Measurements from ENCODE around the gene BRIP1. TPM values are rescaled to one million over a fixed set of nuclear protein-coding genes. Genes with fewer than 3 reads are reported as not detected.
A peak's percentile ranks its signal among the peaks of the same experiment; 100 is the strongest.
"Not testable (repeated sequence)": the region's sequence is repeated elsewhere in the genome, so short reads cannot be mapped to it uniquely, and the experiment has no call there.

BRIP1 gene
- total and polyA plus RNA-seq, 10 of the 15 experiments (the other 5 are each of a cell fraction or from before 2014, with no cell fraction given), result 4.0 to 24.2 (median 12.8) TPM

GRCh38 chr17:61860397-61860796, 2.9 kb downstream of the BRIP1 start:
- ChIA-PET SMC1A (ENCODE audit: uncharacterized antibody, unreplicated experiment) (interaction anchor here (0.6 to 6.0 kb wide), 6 partner anchors 15 to 734 kb away, joined by 3 to 35 read pairs (median 4); no protein-coding TSS in a partner anchor), CTCF (interaction anchor here (0.8 to 4.9 kb wide), 3 partner anchors 23 to 250 kb away, joined by 3 to 52 read pairs (median 5); no protein-coding TSS in a partner anchor), POLR2A (interaction anchor here (0.6 kb wide), 1 partner anchor 34 kb away, joined by 3 read pairs; no protein-coding TSS in a partner anchor), RAD21 (ENCODE audit: unreplicated experiment) (interaction anchor here (5.0 kb wide), 1 partner anchor 249 kb away, joined by 31 read pairs; no protein-coding TSS in a partner anchor)
- Histone ChIP-seq H3K4me2 (ENCODE audit: control insufficient read depth, insufficient read depth) (peak overlapping the region; percentile 38; the same call in 1 of the 2 replicates), H3K4me3 (peak overlapping the region; percentile 23; the same call in 1 of the 2 replicates), H3K79me2 (ENCODE audit: control insufficient read depth, insufficient read depth, low read length) (peaks cover 27% of the 10 kb centered on the region)
- H3K9me3 ChIP-seq (replicated peaks; ENCODE audit: control insufficient read depth, insufficient read depth, low read length); H4K20me1 ChIP-seq (ENCODE audit: control insufficient read depth, insufficient read depth); ATAC-seq; in situ Hi-C loops (cut with MboI); H2AFZ ChIP-seq (ENCODE audit: control insufficient read depth, low read depth, low read length); DNase-seq (ENCODE audit: low read depth, low spot score); BruUV-seq (replicated peaks); FAIRE-seq; H3K27me3 ChIP-seq (replicated peaks in 1 of 2; ENCODE audit: control insufficient read depth in 2 of 2, insufficient read depth in 2 of 2, low read length in 1 of 2); H3K36me3 ChIP-seq (ENCODE audit: control insufficient read depth in 2 of 2, insufficient read depth in 2 of 2, low read length in 1 of 2); H3K27ac ChIP-seq (ENCODE audit: control insufficient read depth, insufficient read depth); H3K4me1 ChIP-seq (ENCODE audit: control insufficient read depth, insufficient read depth, low read length); H3K9ac ChIP-seq (ENCODE audit: control insufficient read depth, insufficient read depth, low read length): not testable (repeated sequence)
- WGBS (ENCODE audit: insufficient coverage, insufficient replicate concordance, low lambda C conversion rate, missing lambda C conversion rate), result 38% methylated on average over 10 of the region's 10 CpGs
- intact Hi-C loops (cut with micrococcal nuclease; ENCODE audit: unreplicated experiment), result loop anchor here (5.0 kb wide), 1 partner anchor 247 kb away; no protein-coding TSS in a partner anchor
- TF ChIP-seq NFXL1 (IDR thresholded peaks at IDR 0.05; ENCODE audit: borderline replicate concordance) (peak; percentile 9; the same call in 1 of the 2 replicates), MLLT1 (IDR thresholded peaks at IDR 0.05) (peak; percentile 46; the same call in 1 of the 2 replicates)

GRCh38 chr17:61856035-61856434, 7.3 kb downstream of the BRIP1 start:
- ChIA-PET POLR2A (interaction anchor here (0.6 kb wide), 1 partner anchor 456 kb away, joined by 4 read pairs; no protein-coding TSS in a partner anchor), SMC1A (ENCODE audit: uncharacterized antibody, unreplicated experiment) (no interaction called here), CTCF (interaction anchor here (0.6 kb wide), 1 partner anchor 726 kb away, joined by 4 read pairs; no protein-coding TSS in a partner anchor), RAD21 (ENCODE audit: unreplicated experiment) (interaction anchor here (2.3 kb wide), 1 partner anchor 253 kb away, joined by 7 read pairs; no protein-coding TSS in a partner anchor)
- no peak for ATAC-seq
- H3K36me3 ChIP-seq (ENCODE audit: control insufficient read depth in 2 of 2, insufficient read depth in 2 of 2, low read length in 1 of 2), result peaks cover 0 to 14% of the 10 kb centered on the region in 2 experiments; a peak in 3 of 4 replicates
- BruUV-seq (replicated peaks), result no TSS peak
- no peaks in the 10 kb centered on the region for H3K27me3 ChIP-seq (replicated peaks in 1 of 2; ENCODE audit: control insufficient read depth in 2 of 2, insufficient read depth in 2 of 2, low read length in 1 of 2)
- no peaks in the 10 kb centered on the region for H3K9me3 ChIP-seq (replicated peaks; ENCODE audit: control insufficient read depth, insufficient read depth, low read length)
- intact Hi-C loops (cut with micrococcal nuclease; ENCODE audit: unreplicated experiment) (no loop called here), in situ Hi-C loops (cut with MboI) (no loop called here)
- peaks cover 6% of the 10 kb centered on the region for H3K79me2 ChIP-seq (ENCODE audit: control insufficient read depth, insufficient read depth, low read length)
- H4K20me1 ChIP-seq (ENCODE audit: control insufficient read depth, insufficient read depth), result no peaks in the 10 kb centered on the region
- peak; percentile 85; the same call in 1 of the 2 replicates for TF ChIP-seq NFXL1 (IDR thresholded peaks at IDR 0.05; ENCODE audit: borderline replicate concordance)
- TF ChIP-seq ETV6 (conservative IDR thresholded peaks at IDR 0.05 in 1 of 2, IDR thresholded peaks at IDR 0.05 in 1 of 2; ENCODE audit: borderline replicate concordance in 1 of 2, low read depth in 1 of 2), result peak in 1 of 2 experiments; percentile 16; a peak in 1 of 4 replicates
- TF ChIP-seq CHD4 (IDR thresholded peaks at IDR 0.05), result no peak
- no peak for DNase-seq (ENCODE audit: low read depth, low spot score)
- 100% methylated on average over 1 of the region's 1 CpG for WGBS (ENCODE audit: insufficient coverage, insufficient replicate concordance, low lambda C conversion rate, missing lambda C conversion rate)
- H3K4me2 ChIP-seq (ENCODE audit: control insufficient read depth, insufficient read depth), result no peak overlapping the region
- peaks cover 3% of the 10 kb centered on the region; the same call in 1 of the 2 replicates for H3K4me1 ChIP-seq (ENCODE audit: control insufficient read depth, insufficient read depth, low read length)
- no peak overlapping the region for H2AFZ ChIP-seq (ENCODE audit: control insufficient read depth, low read depth, low read length)
- H3K27ac ChIP-seq (ENCODE audit: control insufficient read depth, insufficient read depth), result no peak overlapping the region
- H3K4me3 ChIP-seq, result no peak overlapping the region
- no peak overlapping the region for H3K9ac ChIP-seq (ENCODE audit: control insufficient read depth, insufficient read depth, low read length)
- FAIRE-seq, result no peak
